ENCODE results near the gene URI1. TPM values are rescaled to one million over a fixed set of nuclear protein-coding genes. Genes with fewer than 3 reads are reported as not detected.
A peak's percentile ranks its signal among the peaks of the same experiment; 100 is the strongest.

The URI1 gene
- total RNA-seq, 2 donors from 2014 or later: 49.6 to 59.7 TPM

DNA sequence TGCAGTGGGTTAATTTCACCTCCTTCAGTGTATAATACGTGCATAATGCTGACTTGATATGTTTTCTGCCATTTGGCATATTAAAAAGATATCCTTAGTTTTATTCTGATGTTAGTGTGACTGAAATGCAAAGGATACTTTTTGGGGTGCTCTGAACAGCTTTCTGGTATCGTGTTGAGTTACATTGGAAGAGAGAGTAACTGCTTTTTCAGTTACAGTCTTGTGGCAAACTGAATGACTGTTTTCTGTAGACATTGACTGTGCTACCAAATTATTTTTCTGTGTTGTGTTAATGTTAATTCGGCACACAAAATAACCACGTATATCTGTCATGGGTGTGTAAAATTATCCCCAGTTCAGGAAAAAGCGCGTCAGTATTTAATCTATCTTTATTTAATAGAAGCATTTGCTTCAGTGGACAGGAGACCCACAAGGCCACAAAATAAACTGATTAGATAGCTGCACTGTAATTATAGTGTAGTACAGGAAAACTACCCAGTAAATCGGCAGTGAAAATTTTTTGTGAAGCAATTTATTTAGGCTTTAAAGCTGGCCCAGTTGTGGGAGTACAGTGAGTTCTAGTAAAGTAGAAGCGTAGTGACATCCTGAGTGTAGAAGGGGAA, 2.5 kb downstream of the URI1 start:
- peaks cover 7% of the 10 kb centered on the region for H3K4me1 Mint-ChIP-seq
- 90 to 92% methylated on average over 4 to 8 of the region's 8 CpGs for WGBS, 2 experiments (ENCODE audit: insufficient coverage in 1 of 2, insufficient read length in 1 of 2)
- H3K27me3 ChIP-seq (ENCODE audit: control insufficient read depth, insufficient read depth, low read length, poor library complexity, severe bottlenecking): peaks cover 14% of the 10 kb centered on the region
- H3K9ac ChIP-seq (ENCODE audit: extremely low read depth, low read length, poor library complexity, severe bottlenecking): no peak overlapping the region
- peaks cover 15% of the 10 kb centered on the region for H3K9me3 Mint-ChIP-seq
- DNase-seq: no peak
- H3K36me3 ChIP-seq (ENCODE audit: control insufficient read depth, insufficient read depth, low read length): no peaks in the 10 kb centered on the region
- H3K4me3 ChIP-seq (ENCODE audit: low read length): peak overlapping the region; percentile 19
- H3K4me3 Mint-ChIP-seq: peak overlapping the region; percentile 88
- no peak overlapping the region for H3K27ac ChIP-seq (ENCODE audit: low read depth, low read length)
- no peaks in the 10 kb centered on the region for H3K9me3 ChIP-seq (ENCODE audit: control insufficient read depth, low read length)
- TF ChIP-seq, protein P1, sequence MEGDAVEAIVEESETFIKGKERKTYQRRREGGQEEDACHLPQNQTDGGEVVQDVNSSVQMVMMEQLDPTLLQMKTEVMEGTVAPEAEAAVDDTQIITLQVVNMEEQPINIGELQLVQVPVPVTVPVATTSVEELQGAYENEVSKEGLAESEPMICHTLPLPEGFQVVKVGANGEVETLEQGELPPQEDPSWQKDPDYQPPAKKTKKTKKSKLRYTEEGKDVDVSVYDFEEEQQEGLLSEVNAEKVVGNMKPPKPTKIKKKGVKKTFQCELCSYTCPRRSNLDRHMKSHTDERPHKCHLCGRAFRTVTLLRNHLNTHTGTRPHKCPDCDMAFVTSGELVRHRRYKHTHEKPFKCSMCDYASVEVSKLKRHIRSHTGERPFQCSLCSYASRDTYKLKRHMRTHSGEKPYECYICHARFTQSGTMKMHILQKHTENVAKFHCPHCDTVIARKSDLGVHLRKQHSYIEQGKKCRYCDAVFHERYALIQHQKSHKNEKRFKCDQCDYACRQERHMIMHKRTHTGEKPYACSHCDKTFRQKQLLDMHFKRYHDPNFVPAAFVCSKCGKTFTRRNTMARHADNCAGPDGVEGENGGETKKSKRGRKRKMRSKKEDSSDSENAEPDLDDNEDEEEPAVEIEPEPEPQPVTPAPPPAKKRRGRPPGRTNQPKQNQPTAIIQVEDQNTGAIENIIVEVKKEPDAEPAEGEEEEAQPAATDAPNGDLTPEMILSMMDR (conservative IDR thresholded peaks at IDR 0.05): no peak
- H3K36me3 Mint-ChIP-seq (ENCODE audit: low read depth): peaks cover 11% of the 10 kb centered on the region
- no peak overlapping the region for H3K27ac Mint-ChIP-seq
- H3K4me1 ChIP-seq (ENCODE audit: control insufficient read depth, insufficient read depth, low read length): no peaks in the 10 kb centered on the region
- peaks cover 20% of the 10 kb centered on the region for H3K27me3 Mint-ChIP-seq (ENCODE audit: insufficient read depth)

DNA sequence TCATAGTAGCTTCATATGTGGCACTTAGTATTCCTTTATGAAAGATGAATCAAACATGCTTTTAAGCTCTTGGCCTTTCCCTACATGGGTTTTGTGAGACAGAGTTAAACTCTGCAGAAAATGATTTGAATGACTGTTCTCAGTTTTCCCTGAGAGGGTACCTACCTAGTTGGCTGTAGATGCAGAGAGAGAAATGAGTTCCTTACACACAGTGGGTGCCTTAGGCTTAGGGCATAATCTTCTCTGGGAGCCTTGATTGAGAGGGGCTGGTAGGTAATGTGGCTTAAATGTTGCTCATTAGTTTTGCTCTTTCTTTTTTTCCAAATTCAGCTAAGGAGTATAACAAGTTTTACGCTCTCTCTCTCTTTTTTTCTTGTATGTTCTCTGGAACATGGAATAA, 3.0 kb downstream of the URI1 start:
- H3K9me3 ChIP-seq (ENCODE audit: control insufficient read depth, low read length): no peaks in the 10 kb centered on the region
- Mint-ChIP-seq H3K27ac (no peak overlapping the region), H3K9me3 (peaks cover 20% of the 10 kb centered on the region), H3K4me1 (peaks cover 7% of the 10 kb centered on the region), H3K4me3 (no peak overlapping the region), H3K27me3 (ENCODE audit: insufficient read depth) (peaks cover 15% of the 10 kb centered on the region), H3K36me3 (ENCODE audit: low read depth) (peaks cover 14% of the 10 kb centered on the region)
- TF ChIP-seq, protein P1 (conservative IDR thresholded peaks at IDR 0.05): no peak
- peaks cover 10% of the 10 kb centered on the region for H3K27me3 ChIP-seq (ENCODE audit: control insufficient read depth, insufficient read depth, low read length, poor library complexity, severe bottlenecking)
- no peak overlapping the region for H3K9ac ChIP-seq (ENCODE audit: extremely low read depth, low read length, poor library complexity, severe bottlenecking)
- no peak overlapping the region for H3K27ac ChIP-seq (ENCODE audit: low read depth, low read length)
- no peaks in the 10 kb centered on the region for H3K36me3 ChIP-seq (ENCODE audit: control insufficient read depth, insufficient read depth, low read length)
- 93 to 100% methylated on average over 1 of the region's 1 CpG for WGBS, 2 experiments (ENCODE audit: insufficient coverage in 1 of 2, insufficient read length in 1 of 2)
- no peaks in the 10 kb centered on the region for H3K4me1 ChIP-seq (ENCODE audit: control insufficient read depth, insufficient read depth, low read length)
- no peak overlapping the region for H3K4me3 ChIP-seq (ENCODE audit: low read length)
- DNase-seq: no peak

DNA sequence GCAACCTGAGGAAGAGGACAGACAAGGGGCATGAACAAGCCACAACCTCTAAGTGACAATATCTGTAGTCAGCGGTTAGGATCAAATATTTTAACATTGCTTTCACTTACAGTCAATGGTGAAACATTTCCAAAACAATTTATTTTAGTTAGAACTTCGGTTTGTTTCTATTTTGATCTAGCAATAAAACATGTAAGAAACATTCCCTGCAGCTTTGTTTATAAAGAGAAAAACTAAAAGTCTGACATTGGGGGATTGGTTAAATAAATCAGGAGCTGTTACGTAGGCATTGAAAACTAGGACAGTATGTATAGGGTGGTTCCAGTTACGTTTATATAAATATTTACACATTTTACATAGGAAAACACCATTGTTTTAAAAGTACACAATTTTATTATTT, 3.4 kb downstream of the URI1 start:
- Mint-ChIP-seq H3K4me3 (no peak overlapping the region), H3K27me3 (ENCODE audit: insufficient read depth) (peaks cover 11% of the 10 kb centered on the region), H3K36me3 (ENCODE audit: low read depth) (peaks cover 18% of the 10 kb centered on the region), H3K9me3 (peaks cover 24% of the 10 kb centered on the region), H3K4me1 (peaks cover 7% of the 10 kb centered on the region), H3K27ac (no peak overlapping the region)
- Histone ChIP-seq H3K27me3 (ENCODE audit: control insufficient read depth, insufficient read depth, low read length, poor library complexity, severe bottlenecking) (peaks cover 9% of the 10 kb centered on the region), H3K4me3 (ENCODE audit: low read length) (no peak overlapping the region), H3K27ac (ENCODE audit: low read depth, low read length) (no peak overlapping the region), H3K9me3 (ENCODE audit: control insufficient read depth, low read length) (no peaks in the 10 kb centered on the region), H3K4me1 (ENCODE audit: control insufficient read depth, insufficient read depth, low read length) (no peaks in the 10 kb centered on the region), H3K36me3 (ENCODE audit: control insufficient read depth, insufficient read depth, low read length) (peaks cover 2% of the 10 kb centered on the region), H3K9ac (ENCODE audit: extremely low read depth, low read length, poor library complexity, severe bottlenecking) (no peak overlapping the region)
- TF ChIP-seq, protein P1 (conservative IDR thresholded peaks at IDR 0.05): no peak
- DNase-seq: no peak
- WGBS, 2 experiments (ENCODE audit: insufficient coverage in 1 of 2, insufficient read length in 1 of 2): 85 to 100% methylated on average over 1 to 2 of the region's 4 CpGs

Measured in endodermal cell (in vitro differentiated cells).